ENCODE results near the gene ZNRF3. TPM values are rescaled to one million over a fixed set of nuclear protein-coding genes. Genes with fewer than 3 reads are reported as not detected.

The ZNRF3 gene
- total RNA-seq, result 2.3 and 2.4 TPM in 2 replicates

GRCh38 chr22:28882878-28883656 lies at the start of gene ZNRF3:
Gene ZNRF3, plus strand, starts transcription at chr22:28883572. Its CDS starts 195 bp downstream, at chr22:28883767.

DNA sequence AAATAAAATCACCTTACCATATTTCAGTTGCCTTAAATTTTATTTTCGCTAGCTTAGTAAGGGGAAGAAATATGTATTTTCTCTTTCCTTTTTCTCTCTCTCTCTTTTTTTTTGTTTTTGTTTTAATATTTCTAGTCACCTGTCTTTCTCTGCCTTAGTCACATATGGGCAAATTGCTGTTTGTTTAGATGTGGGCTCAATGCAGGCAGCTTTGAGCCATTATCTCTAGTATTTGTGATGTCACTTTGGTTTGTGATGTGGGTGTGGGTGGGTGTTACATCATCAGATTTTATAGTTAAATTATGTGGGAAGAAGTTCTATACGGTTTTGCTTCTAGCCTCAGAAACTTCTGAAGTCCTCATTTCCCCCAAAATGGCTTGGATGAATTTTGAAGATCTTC lies 178.4 kb downstream of the ZNRF3 start, which contains the start of gene C22orf31:
Gene C22orf31, minus strand, starts transcription at position 59 of the 400 bp plus-strand sequence. Its CDS starts 39 bp downstream, at position 20.

GRCh38 chr22:29072979-29073617 lies 189.7 kb downstream of the ZNRF3 start, which contains the start of gene KREMEN1:
Gene KREMEN1, plus strand, starts transcription at chr22:29073035. Its CDS starts 96 bp downstream, at chr22:29073131.

Other genes starting within 250 kb of the ZNRF3 start
- 12.2 and 19.3 TPM in 2 replicates for gene TTC28, start 203.7 kb upstream of the ZNRF3 start, total RNA-seq
- 10.1 and 14.4 TPM in 2 replicates for gene CHEK2, start 141.8 kb upstream of the ZNRF3 start, total RNA-seq
- gene HSCB, start 141.5 kb upstream of the ZNRF3 start, total RNA-seq, result 14.0 and 17.8 TPM in 2 replicates
- 8.7 and 12.3 TPM in 2 replicates for gene CCDC117, start 110.9 kb upstream of the ZNRF3 start, total RNA-seq
- 153 and 154 TPM in 2 replicates for gene XBP1, start 83.0 kb upstream of the ZNRF3 start, total RNA-seq
- gene C22orf31, start 178.3 kb downstream of the ZNRF3 start, total RNA-seq, result not detected in 2 replicates
- 1.1 and 1.3 TPM in 2 replicates for gene KREMEN1, start 189.5 kb downstream of the ZNRF3 start, total RNA-seq

Measured in aortic smooth muscle cell (primary cell).